ENCODE results near the gene KDM4E. TPM values are rescaled to one million over a fixed set of nuclear protein-coding genes. Genes with fewer than 3 reads are reported as not detected.

Gene KDM4E
- polyA plus RNA-seq, 1 of the 3 experiments (the other 2 are of a cell fraction) = 0.02 TPM

DNA sequence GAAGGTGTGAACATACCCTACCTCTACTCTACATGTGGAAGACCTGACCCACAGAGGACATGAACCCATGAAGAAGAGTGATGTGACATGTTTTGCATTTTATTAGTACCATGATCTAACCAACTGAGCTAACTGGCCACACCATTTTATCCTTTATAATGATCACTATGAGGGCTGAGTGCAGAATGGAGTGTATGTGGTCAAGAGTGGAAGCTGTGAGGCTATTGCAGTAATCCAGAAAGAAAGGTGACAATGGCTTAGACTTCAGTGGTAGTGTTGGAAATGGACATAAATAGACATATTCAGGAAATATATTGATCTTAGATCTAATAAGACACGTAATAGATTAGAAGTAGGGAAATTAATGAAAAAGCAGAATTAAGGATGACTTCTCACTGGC lies 45.4 kb downstream of the KDM4E start:
- Histone ChIP-seq H3K36me3 (replicated peaks in 1 of 2; ENCODE audit: control insufficient read depth in 1 of 2, insufficient read depth in 2 of 2, low read length in 1 of 2) (peaks cover 12 to 16% of the 10 kb centered on the region in 2 experiments), H3K27ac (ENCODE audit: low read depth in 2 of 2, low read length in 1 of 2) (no peak overlapping the region), H3F3A (replicated peaks; ENCODE audit: insufficient read depth) (peaks cover 18% of the 10 kb centered on the region), H3K4me2 (no peak overlapping the region), H3K4me3 (ENCODE audit: low read depth in 2 of 2, low read length in 1 of 2) (no peak overlapping the region), H2AFZ (ENCODE audit: low read depth) (no peak overlapping the region), H3K9me2 (no peaks in the 10 kb centered on the region), H3K4me1 (ENCODE audit: control insufficient read depth in 1 of 2, insufficient read depth in 2 of 2, low read depth in 1 of 2, low read length in 1 of 2) (peaks cover 8 to 9% of the 10 kb centered on the region in 2 experiments; a peak in 3 of 4 replicates), H3K27me3 (ENCODE audit: insufficient read depth) (no peaks in the 10 kb centered on the region), H4K20me1 (ENCODE audit: insufficient read depth) (no peaks in the 10 kb centered on the region), H3K79me2 (ENCODE audit: insufficient read depth) (peaks cover 25% of the 10 kb centered on the region), H3K9me3 (no peaks in the 10 kb centered on the region), H3K9ac (no peak overlapping the region)
- TF ChIP-seq POLR2AphosphoS5 (IDR thresholded peaks at IDR 0.05; ENCODE audit: low read depth, low read length) = no peak
- TF ChIP-seq EZH2phosphoT487 (IDR thresholded peaks at IDR 0.05; ENCODE audit: borderline replicate concordance, low read depth) = no peak
- no peak for TF ChIP-seq CHD2 (IDR thresholded peaks at IDR 0.05; ENCODE audit: low read length, partially characterized antibody)
- no peak for TF ChIP-seq GATA2 (CRISPR knock-in tag; IDR thresholded peaks at IDR 0.05)
- TF ChIP-seq, protein P1, sequence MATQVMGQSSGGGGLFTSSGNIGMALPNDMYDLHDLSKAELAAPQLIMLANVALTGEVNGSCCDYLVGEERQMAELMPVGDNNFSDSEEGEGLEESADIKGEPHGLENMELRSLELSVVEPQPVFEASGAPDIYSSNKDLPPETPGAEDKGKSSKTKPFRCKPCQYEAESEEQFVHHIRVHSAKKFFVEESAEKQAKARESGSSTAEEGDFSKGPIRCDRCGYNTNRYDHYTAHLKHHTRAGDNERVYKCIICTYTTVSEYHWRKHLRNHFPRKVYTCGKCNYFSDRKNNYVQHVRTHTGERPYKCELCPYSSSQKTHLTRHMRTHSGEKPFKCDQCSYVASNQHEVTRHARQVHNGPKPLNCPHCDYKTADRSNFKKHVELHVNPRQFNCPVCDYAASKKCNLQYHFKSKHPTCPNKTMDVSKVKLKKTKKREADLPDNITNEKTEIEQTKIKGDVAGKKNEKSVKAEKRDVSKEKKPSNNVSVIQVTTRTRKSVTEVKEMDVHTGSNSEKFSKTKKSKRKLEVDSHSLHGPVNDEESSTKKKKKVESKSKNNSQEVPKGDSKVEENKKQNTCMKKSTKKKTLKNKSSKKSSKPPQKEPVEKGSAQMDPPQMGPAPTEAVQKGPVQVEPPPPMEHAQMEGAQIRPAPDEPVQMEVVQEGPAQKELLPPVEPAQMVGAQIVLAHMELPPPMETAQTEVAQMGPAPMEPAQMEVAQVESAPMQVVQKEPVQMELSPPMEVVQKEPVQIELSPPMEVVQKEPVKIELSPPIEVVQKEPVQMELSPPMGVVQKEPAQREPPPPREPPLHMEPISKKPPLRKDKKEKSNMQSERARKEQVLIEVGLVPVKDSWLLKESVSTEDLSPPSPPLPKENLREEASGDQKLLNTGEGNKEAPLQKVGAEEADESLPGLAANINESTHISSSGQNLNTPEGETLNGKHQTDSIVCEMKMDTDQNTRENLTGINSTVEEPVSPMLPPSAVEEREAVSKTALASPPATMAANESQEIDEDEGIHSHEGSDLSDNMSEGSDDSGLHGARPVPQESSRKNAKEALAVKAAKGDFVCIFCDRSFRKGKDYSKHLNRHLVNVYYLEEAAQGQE (IDR thresholded peaks at IDR 0.05; ENCODE audit: low read depth, low read length) = no peak
- TF ChIP-seq SMC3 (IDR thresholded peaks at IDR 0.05; ENCODE audit: low read depth, low read length) = no peak
- TF ChIP-seq, protein P2, sequence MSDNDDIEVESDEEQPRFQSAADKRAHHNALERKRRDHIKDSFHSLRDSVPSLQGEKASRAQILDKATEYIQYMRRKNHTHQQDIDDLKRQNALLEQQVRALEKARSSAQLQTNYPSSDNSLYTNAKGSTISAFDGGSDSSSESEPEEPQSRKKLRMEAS (IDR thresholded peaks at IDR 0.05; ENCODE audit: low read depth) = no peak
- TF ChIP-seq FOXM1 (IDR thresholded peaks at IDR 0.05; ENCODE audit: low read depth) = no peak
- no peak for TF ChIP-seq NRF1 (IDR thresholded peaks at IDR 0.05; ENCODE audit: low read depth, low read length)
- DNase-seq = no peak
- ChIA-PET CTCF (interaction anchor here (0.6 to 6.4 kb wide), 19 partner anchors 9 to 719 kb away, joined by 3 to 52 read pairs (median 4); partner anchors contain the start of genes ENDOD1 and FAM76B), POLR2A (no interaction called here)
- 100% methylated on average over 1 of the region's 1 CpG for WGBS (ENCODE audit: low lambda C conversion rate)

DNA sequence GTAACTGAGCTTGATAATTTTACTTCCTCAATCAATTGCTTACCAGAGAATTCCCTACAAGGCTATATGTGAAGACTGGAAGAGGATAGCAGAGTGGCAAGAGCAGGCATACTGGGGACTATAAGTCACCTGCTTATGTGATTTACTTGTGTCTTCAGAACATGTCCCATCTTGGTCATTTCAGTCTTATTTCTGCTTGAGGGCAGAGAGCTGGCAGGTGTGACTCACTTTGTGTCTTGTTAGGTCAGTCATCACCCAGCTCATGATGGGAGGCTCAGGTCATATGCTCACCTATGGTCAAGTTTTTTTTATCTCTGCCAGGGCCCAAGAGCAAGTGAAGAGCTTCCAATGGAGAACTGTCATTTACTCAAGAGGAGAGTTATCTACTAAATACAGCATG lies 47.9 kb downstream of the KDM4E start:
- peaks cover 24% of the 10 kb centered on the region for H3K79me2 ChIP-seq (ENCODE audit: insufficient read depth)
- peaks cover 12 to 16% of the 10 kb centered on the region in 2 experiments for H3K36me3 ChIP-seq (replicated peaks in 1 of 2; ENCODE audit: control insufficient read depth in 1 of 2, insufficient read depth in 2 of 2, low read length in 1 of 2)
- no peaks in the 10 kb centered on the region for H3K9me2 ChIP-seq
- H3F3A ChIP-seq (replicated peaks; ENCODE audit: insufficient read depth) = peaks cover 13% of the 10 kb centered on the region
- no peak overlapping the region for H3K4me2 ChIP-seq
- POLR2A ChIA-PET = interaction anchor here (1.4 kb wide), 1 partner anchor 18 kb away, joined by 3 read pairs; no protein-coding TSS in a partner anchor
- no peak for DNase-seq
- TF ChIP-seq GABPA (IDR thresholded peaks at IDR 0.05; ENCODE audit: low read depth) = no peak
- TF ChIP-seq, protein P1 (IDR thresholded peaks at IDR 0.05; ENCODE audit: low read depth, low read length) = no peak
- no peak overlapping the region for H3K9ac ChIP-seq
- no peak overlapping the region for H3K27ac ChIP-seq (ENCODE audit: low read depth in 2 of 2, low read length in 1 of 2)
- no peaks in the 10 kb centered on the region for H3K9me3 ChIP-seq
- no peaks in the 10 kb centered on the region for H4K20me1 ChIP-seq (ENCODE audit: insufficient read depth)
- CTCF ChIA-PET = interaction anchor here (0.8 to 1.7 kb wide), 6 partner anchors 8 to 695 kb away, joined by 3 to 6 read pairs (median 3); no protein-coding TSS in a partner anchor
- H3K4me3 ChIP-seq (ENCODE audit: low read depth in 2 of 2, low read length in 1 of 2) = no peak overlapping the region
- no peaks in the 10 kb centered on the region for H3K27me3 ChIP-seq (ENCODE audit: insufficient read depth)
- peaks cover 6 to 8% of the 10 kb centered on the region in 2 experiments; a peak in 3 of 4 replicates for H3K4me1 ChIP-seq (ENCODE audit: control insufficient read depth in 1 of 2, insufficient read depth in 2 of 2, low read depth in 1 of 2, low read length in 1 of 2)
- no peak overlapping the region for H2AFZ ChIP-seq (ENCODE audit: low read depth)

Data from SK-N-SH (cell line).